Astrocyte (in vitro differentiated cells and primary cell): ENCODE measurements around the gene PLPPR3. TPM values are rescaled to one million over a fixed set of nuclear protein-coding genes. Genes with fewer than 3 reads are reported as not detected.

Experiments used
- DNase-seq: peaks from one replicate; pipeline ENCODE4 v3.0.0-alpha.2; 2010; ENCODE audit warnings: low read depth
- FAIRE-seq: peaks from 2 replicates; lab custom pipeline; 2011; peaks lifted over from hg19 to GRCh38; lab: Jason Lieb, UNC
- H2AFZ ChIP-seq: 2 replicates; pipeline ENCODE4 v1.6.0; 2012; ENCODE audit warnings: low read depth, low read length, inconsistent platforms
- H3K27ac ChIP-seq: 2 replicates; pipeline ENCODE4 v1.5.1; 2011; ENCODE audit warnings: low read depth, low read length, inconsistent platforms
- H3K27me3 ChIP-seq: 2 replicates; pipeline ENCODE4 v1.6.0; 2011; ENCODE audit warnings: low read length, inconsistent platforms; ENCODE audit not compliant: insufficient read depth
- H3K36me3 ChIP-seq: 2 replicates; pipeline ENCODE4 v1.5.1; 2011; ENCODE audit warnings: low read length, inconsistent platforms; ENCODE audit not compliant: insufficient read depth
- H3K4me1 ChIP-seq: 2 replicates; pipeline ENCODE4 v1.5.1; 2011; ENCODE audit warnings: low read length, inconsistent platforms; ENCODE audit not compliant: insufficient read depth
- H3K4me2 ChIP-seq: 2 replicates; pipeline ENCODE4 v1.6.0; 2012; ENCODE audit warnings: low read length, inconsistent platforms
- H3K4me3 ChIP-seq: 2 replicates; pipeline ENCODE4 v1.5.1; 2011; ENCODE audit warnings: low read depth, mild to moderate bottlenecking, low read length, inconsistent platforms; ENCODE audit not compliant: insufficient read depth
- H3K79me2 ChIP-seq: 2 replicates; pipeline ENCODE4 v1.6.0; 2012; ENCODE audit warnings: mild to moderate bottlenecking, low read length, inconsistent platforms; ENCODE audit not compliant: insufficient read depth
- H3K9ac ChIP-seq: 2 replicates; pipeline ENCODE4 v1.6.0; 2012; ENCODE audit warnings: mild to moderate bottlenecking, low read length, inconsistent platforms
- H3K9me3 ChIP-seq: 2 replicates; pipeline ENCODE4 v1.5.1; 2012; ENCODE audit warnings: low read depth, mild to moderate bottlenecking, low read length, inconsistent platforms; ENCODE audit not compliant: insufficient read depth
- H4K20me1 ChIP-seq: 2 replicates; pipeline ENCODE4 v1.6.0; 2012; ENCODE audit warnings: low read length, inconsistent platforms; ENCODE audit not compliant: insufficient read depth
- H3K27ac Mint-ChIP-seq: one replicate; pipeline ENCODE4 v1.8.0; 2021; ENCODE audit warnings: mild to moderate bottlenecking, mixed read lengths; ENCODE audit not compliant: unreplicated experiment
- H3K27me3 Mint-ChIP-seq: one replicate; pipeline ENCODE4 v1.8.0; 2021; ENCODE audit warnings: low read depth, mixed read lengths; ENCODE audit not compliant: unreplicated experiment
- H3K36me3 Mint-ChIP-seq: one replicate; pipeline ENCODE4 v1.8.0; 2021; ENCODE audit warnings: low read depth, mixed read lengths; ENCODE audit not compliant: unreplicated experiment
- H3K4me1 Mint-ChIP-seq: one replicate; pipeline ENCODE4 v1.8.0; 2021; ENCODE audit warnings: low read depth, mixed read lengths; ENCODE audit not compliant: unreplicated experiment
- H3K4me3 Mint-ChIP-seq: one replicate; pipeline ENCODE4 v1.8.0; 2021; ENCODE audit warnings: mild to moderate bottlenecking, moderate library complexity, mixed read lengths; ENCODE audit not compliant: unreplicated experiment
- H3K9me3 Mint-ChIP-seq: one replicate; pipeline ENCODE4 v1.8.0; 2021; ENCODE audit warnings: mild to moderate bottlenecking, mixed read lengths; ENCODE audit not compliant: unreplicated experiment
- CTCF ChIP-seq: IDR thresholded peaks from 2 replicates; pipeline ENCODE4 v1.5.1; 2011; ENCODE audit warnings: low read depth, mild to moderate bottlenecking, inconsistent platforms, low read length, moderate library complexity; ENCODE audit not compliant: insufficient read depth
- EZH2 ChIP-seq: IDR thresholded peaks from 2 replicates; pipeline ENCODE4 v1.6.1; 2012; ENCODE audit warnings: mild to moderate bottlenecking, low read length, inconsistent platforms; ENCODE audit not compliant: insufficient read depth
- total RNA-seq: library from RNA; stranded (reverse); gene quantifications from 2 replicates; pipeline ENCODE4 v1.2.1, GENCODE V29; 2021

PLPPR3 gene
- total RNA-seq, 1 donor from 2014 or later = 36.5 TPM

DNA sequence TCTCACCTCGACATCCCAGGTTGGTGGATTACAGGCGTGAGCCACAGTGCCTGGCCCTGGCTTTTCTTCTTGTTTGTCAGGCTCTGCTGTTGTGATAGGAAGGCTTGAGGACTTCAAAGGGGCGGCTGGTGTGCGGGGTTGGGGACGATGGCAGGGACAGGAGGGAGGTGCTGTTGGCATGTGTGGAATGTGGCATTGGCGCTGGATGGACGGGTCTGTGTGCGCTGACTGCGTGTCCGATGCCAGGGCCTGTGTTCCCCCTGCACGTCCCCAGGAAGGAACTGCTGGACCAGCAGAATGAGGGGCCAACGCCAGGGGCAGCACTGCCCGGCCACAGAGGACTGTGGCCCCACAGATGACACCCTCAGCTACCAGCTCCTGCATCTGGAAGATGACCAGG is 37.2 kb downstream of the PLPPR3 start:
- Histone ChIP-seq H3K4me3 (no peak overlapping the region), H2AFZ (no peak overlapping the region), H3K36me3 (no peaks in the 10 kb centered on the region), H3K4me1 (peaks cover 14% of the 10 kb centered on the region), H3K4me2 (no peak overlapping the region), H4K20me1 (no peaks in the 10 kb centered on the region), H3K27me3 (no peaks in the 10 kb centered on the region), H3K9me3 (no peaks in the 10 kb centered on the region), H3K9ac (no peak overlapping the region), H3K27ac (no peak overlapping the region), H3K79me2 (no peaks in the 10 kb centered on the region)
- peaks cover 13% of the 10 kb centered on the region for H3K4me1 Mint-ChIP-seq
- no peak overlapping the region for H3K27ac Mint-ChIP-seq
- TF ChIP-seq CTCF (no peak), EZH2 (no peak)
- no peaks in the 10 kb centered on the region for H3K9me3 Mint-ChIP-seq
- no peaks in the 10 kb centered on the region for H3K27me3 Mint-ChIP-seq
- FAIRE-seq = no peak
- no peak overlapping the region for H3K4me3 Mint-ChIP-seq
- no peak for DNase-seq
- no peaks in the 10 kb centered on the region for H3K36me3 Mint-ChIP-seq

- Histone ChIP-seq H3K79me2 (no peaks in the 10 kb centered on the region), H3K9me3 (no peaks in the 10 kb centered on the region), H3K4me2 (peak overlapping the region; percentile 84), H3K27ac (no peak overlapping the region), H3K4me1 (peaks cover 14% of the 10 kb centered on the region), H3K27me3 (no peaks in the 10 kb centered on the region), H3K36me3 (no peaks in the 10 kb centered on the region), H3K9ac (peak overlapping the region; percentile 52), H3K4me3 (peak overlapping the region; percentile 31), H4K20me1 (no peaks in the 10 kb centered on the region), H2AFZ (peak overlapping the region; percentile 49)
- TF ChIP-seq EZH2 (no peak), CTCF (no peak)
- no peak for FAIRE-seq
- Mint-ChIP-seq H3K27ac (peak overlapping the region; percentile 93), H3K9me3 (no peaks in the 10 kb centered on the region), H3K4me1 (peaks cover 6% of the 10 kb centered on the region), H3K36me3 (no peaks in the 10 kb centered on the region), H3K27me3 (no peaks in the 10 kb centered on the region), H3K4me3 (peak overlapping the region; percentile 78)
- no peak for DNase-seq
Observed at GRCh38 chr19:782878-783668, 38.7 kb downstream of the PLPPR3 start.
